ENCODE results near the gene ZNF467. TPM values are rescaled to one million over a fixed set of nuclear protein-coding genes. Genes with fewer than 3 reads are reported as not detected.

Gene ZNF467
- total RNA-seq, 1 experiment from 2014 or later = 11.3 TPM

DNA sequence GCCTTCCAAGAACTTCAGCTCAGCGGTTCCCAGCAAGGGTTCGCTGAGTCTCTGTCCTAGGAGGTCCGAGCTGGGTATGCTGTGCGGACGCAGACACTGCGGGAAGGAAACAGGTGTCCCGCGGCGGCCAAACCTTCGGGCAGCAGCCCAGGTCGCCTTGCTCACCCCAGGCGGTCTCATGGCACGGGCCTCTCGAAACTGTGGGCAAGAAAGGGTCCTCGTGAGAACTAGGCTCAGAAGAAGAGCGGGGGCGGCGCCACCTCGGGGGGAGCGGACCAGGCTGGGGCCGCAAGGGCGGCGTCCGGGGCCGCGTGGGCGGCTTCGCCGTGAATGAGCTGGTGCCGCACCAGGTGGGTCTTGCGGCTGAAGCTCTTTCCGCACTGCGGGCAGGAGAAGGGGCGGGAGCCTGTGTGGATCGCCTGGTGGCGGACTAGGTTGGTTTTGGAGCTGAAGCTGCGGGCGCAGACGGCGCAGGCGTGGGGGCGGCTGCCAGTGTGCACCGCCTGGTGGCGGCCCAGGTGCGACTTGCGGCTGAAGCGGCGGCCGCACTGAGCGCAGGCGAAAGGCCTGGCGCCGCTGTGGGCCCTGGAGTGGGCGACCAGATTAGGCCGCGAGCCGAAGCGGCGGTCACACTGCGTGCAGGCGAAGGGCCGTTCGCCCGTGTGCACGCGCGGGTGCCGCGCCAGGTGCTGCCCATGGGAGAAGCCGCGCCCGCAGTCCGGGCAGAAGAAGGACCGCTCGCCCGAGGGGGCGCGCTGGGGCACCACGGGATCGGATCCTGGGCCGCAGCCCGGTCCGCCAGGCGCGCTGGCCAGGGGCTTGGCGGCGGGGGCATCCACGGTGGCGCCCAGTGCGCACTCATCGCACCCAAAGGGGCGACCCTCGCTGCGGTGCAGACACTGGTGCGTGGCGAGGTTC lies 8.6 kb downstream of the ZNF467 start:
- TF ChIP-seq JUND (IDR thresholded peaks at IDR 0.05) (no peak), SRF (IDR thresholded peaks at IDR 0.05; ENCODE audit: low read depth) (no peak)
- Histone ChIP-seq H3K4me1 (ENCODE audit: control insufficient read depth in 1 of 2, insufficient read depth in 2 of 2, low read length in 2 of 2) (no peaks in the 10 kb centered on the region), H3K27me3 (ENCODE audit: insufficient read depth, low read length) (no peaks in the 10 kb centered on the region), H3K9me2 (ENCODE audit: insufficient read depth) (no peaks in the 10 kb centered on the region), H3K9me3 (ENCODE audit: control insufficient read depth in 1 of 2, insufficient read depth in 1 of 2, low read depth in 1 of 2, low read length in 2 of 2) (no peaks in the 10 kb centered on the region), H3K36me3 (ENCODE audit: control insufficient read depth in 1 of 2, insufficient read depth in 2 of 2, low read length in 2 of 2) (no peaks in the 10 kb centered on the region), H4K20me1 (ENCODE audit: insufficient read depth) (no peaks in the 10 kb centered on the region), H3K4me2 (ENCODE audit: low read length) (no peak overlapping the region), H3K79me2 (ENCODE audit: insufficient read depth, low read length) (no peaks in the 10 kb centered on the region), H2AFZ (ENCODE audit: low read depth, low read length, poor library complexity, severe bottlenecking) (no peak overlapping the region), H3K9ac (ENCODE audit: low read length) (no peak overlapping the region), H3K4me3 (replicated peaks in 1 of 2; ENCODE audit: low read depth in 1 of 2, low read length in 2 of 2) (no peak overlapping the region), H3K27ac (ENCODE audit: low read depth, low read length) (no peak overlapping the region)
- ChIA-PET CTCF (interaction anchor here (0.6 to 0.9 kb wide), 2 partner anchors 8 to 23 kb away, joined by 3 read pairs; partner anchors contain the start of gene ZNF467), RAD21 (ENCODE audit: low non-redundant PET in 1 of 2, low total read pairs in 2 of 2, uncharacterized antibody in 2 of 2, unreplicated experiment in 2 of 2) (no interaction called here), POLR2A (no interaction called here)
- no TSS peak for BruUV-seq (replicated peaks)
- intact Hi-C loops (cut with micrococcal nuclease) = no loop called here
- ATAC-seq = no peak
- DNase-seq (ENCODE audit: low read depth, low spot score) = no peak

DNA sequence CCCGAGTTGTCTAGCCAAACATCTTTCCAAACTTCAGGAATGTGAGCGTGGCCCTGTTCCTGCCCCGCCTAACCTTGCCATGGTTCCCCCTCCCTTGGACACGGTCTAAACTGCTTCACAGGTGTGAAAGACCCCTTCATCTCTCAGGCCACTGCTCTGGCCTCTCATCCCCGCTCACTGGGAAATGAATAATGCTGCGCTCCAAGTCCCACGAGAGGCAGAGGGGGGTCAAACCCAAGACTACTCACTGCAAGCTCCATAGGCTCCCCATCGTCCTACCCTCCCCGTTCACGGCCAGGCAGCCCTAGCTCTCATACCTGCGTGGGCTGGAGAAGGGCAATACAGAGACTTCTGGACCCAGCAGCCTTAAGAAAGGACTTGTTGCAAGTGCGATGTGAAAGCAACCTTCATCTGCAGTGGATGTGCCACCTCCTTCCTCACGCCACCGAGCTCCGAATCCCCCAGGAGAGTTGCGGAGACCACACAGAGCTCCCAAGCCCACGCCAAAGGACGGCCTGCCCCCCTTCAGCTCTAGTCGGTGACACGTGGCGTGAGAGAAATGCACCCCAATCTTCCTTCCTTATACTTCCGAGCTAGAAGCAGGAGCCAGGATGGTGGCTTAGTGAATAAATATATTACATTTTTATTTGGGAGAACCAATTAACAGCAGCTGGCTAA lies 9.7 kb downstream of the ZNF467 start:
- H3K27me3 ChIP-seq (ENCODE audit: insufficient read depth, low read length) = no peaks in the 10 kb centered on the region
- no peak overlapping the region for H3K4me3 ChIP-seq (replicated peaks in 1 of 2; ENCODE audit: low read depth in 1 of 2, low read length in 2 of 2)
- H3K9ac ChIP-seq (ENCODE audit: low read length) = no peak overlapping the region
- ATAC-seq = no peak
- ChIA-PET POLR2A (no interaction called here), CTCF (interaction anchor here (0.6 to 0.9 kb wide), 2 partner anchors 9 to 22 kb away, joined by 3 read pairs; partner anchors contain the start of gene ZNF467), RAD21 (ENCODE audit: low non-redundant PET in 1 of 2, low total read pairs in 2 of 2, uncharacterized antibody in 2 of 2, unreplicated experiment in 2 of 2) (no interaction called here)
- TF ChIP-seq TCF7L2 (IDR thresholded peaks at IDR 0.05; ENCODE audit: borderline replicate concordance, extremely low read depth, insufficient read depth, insufficient read length) (no peak), POLR2A (IDR thresholded peaks at IDR 0.05; ENCODE audit: borderline replicate concordance, extremely low read depth, insufficient read depth, insufficient read length) (no peak), CEBPB (IDR thresholded peaks at IDR 0.05; ENCODE audit: low read depth) (no peak), EZH2 (IDR thresholded peaks at IDR 0.05) (no peak), SP1 (IDR thresholded peaks at IDR 0.05; ENCODE audit: low read depth) (no peak), YY1 (IDR thresholded peaks at IDR 0.05; ENCODE audit: extremely low read depth, insufficient replicate concordance, low read depth, low read length) (no peak), ZNF274 (IDR thresholded peaks at IDR 0.05; ENCODE audit: low read depth, low read length) (no peak), JUND (IDR thresholded peaks at IDR 0.05) (no peak)
- TF ChIP-seq, protein P1, sequence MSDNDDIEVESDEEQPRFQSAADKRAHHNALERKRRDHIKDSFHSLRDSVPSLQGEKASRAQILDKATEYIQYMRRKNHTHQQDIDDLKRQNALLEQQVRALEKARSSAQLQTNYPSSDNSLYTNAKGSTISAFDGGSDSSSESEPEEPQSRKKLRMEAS (IDR thresholded peaks at IDR 0.05) = no peak
- TF ChIP-seq, protein P2, sequence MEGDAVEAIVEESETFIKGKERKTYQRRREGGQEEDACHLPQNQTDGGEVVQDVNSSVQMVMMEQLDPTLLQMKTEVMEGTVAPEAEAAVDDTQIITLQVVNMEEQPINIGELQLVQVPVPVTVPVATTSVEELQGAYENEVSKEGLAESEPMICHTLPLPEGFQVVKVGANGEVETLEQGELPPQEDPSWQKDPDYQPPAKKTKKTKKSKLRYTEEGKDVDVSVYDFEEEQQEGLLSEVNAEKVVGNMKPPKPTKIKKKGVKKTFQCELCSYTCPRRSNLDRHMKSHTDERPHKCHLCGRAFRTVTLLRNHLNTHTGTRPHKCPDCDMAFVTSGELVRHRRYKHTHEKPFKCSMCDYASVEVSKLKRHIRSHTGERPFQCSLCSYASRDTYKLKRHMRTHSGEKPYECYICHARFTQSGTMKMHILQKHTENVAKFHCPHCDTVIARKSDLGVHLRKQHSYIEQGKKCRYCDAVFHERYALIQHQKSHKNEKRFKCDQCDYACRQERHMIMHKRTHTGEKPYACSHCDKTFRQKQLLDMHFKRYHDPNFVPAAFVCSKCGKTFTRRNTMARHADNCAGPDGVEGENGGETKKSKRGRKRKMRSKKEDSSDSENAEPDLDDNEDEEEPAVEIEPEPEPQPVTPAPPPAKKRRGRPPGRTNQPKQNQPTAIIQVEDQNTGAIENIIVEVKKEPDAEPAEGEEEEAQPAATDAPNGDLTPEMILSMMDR (IDR thresholded peaks at IDR 0.05 in 2 of 3, conservative IDR thresholded peaks at IDR 0.05 in 1 of 3; ENCODE audit: borderline replicate concordance in 1 of 3, insufficient read depth in 1 of 3, low read depth in 2 of 3, low read length in 2 of 3) = no peak
- TF ChIP-seq, protein P3, sequence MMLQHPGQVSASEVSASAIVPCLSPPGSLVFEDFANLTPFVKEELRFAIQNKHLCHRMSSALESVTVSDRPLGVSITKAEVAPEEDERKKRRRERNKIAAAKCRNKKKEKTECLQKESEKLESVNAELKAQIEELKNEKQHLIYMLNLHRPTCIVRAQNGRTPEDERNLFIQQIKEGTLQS (IDR thresholded peaks at IDR 0.05) = no peak
- no peak for DNase-seq (ENCODE audit: low read depth, low spot score)
- no TSS peak for BruUV-seq (replicated peaks)
- no peaks in the 10 kb centered on the region for H3K9me2 ChIP-seq (ENCODE audit: insufficient read depth)
- no peak overlapping the region for H3K4me2 ChIP-seq (ENCODE audit: low read length)
- intact Hi-C loops (cut with micrococcal nuclease) = no loop called here
- H3K36me3 ChIP-seq (ENCODE audit: control insufficient read depth in 1 of 2, insufficient read depth in 2 of 2, low read length in 2 of 2) = no peaks in the 10 kb centered on the region
- no peak overlapping the region for H3K27ac ChIP-seq (ENCODE audit: low read depth, low read length)
- H4K20me1 ChIP-seq (ENCODE audit: insufficient read depth) = no peaks in the 10 kb centered on the region
- H2AFZ ChIP-seq (ENCODE audit: low read depth, low read length, poor library complexity, severe bottlenecking) = no peak overlapping the region
- no peaks in the 10 kb centered on the region for H3K9me3 ChIP-seq (ENCODE audit: control insufficient read depth in 1 of 2, insufficient read depth in 1 of 2, low read depth in 1 of 2, low read length in 2 of 2)
- no peaks in the 10 kb centered on the region for H3K4me1 ChIP-seq (ENCODE audit: control insufficient read depth in 1 of 2, insufficient read depth in 2 of 2, low read length in 2 of 2)
- H3K79me2 ChIP-seq (ENCODE audit: insufficient read depth, low read length) = no peaks in the 10 kb centered on the region

All from HCT116 (cell line).